Uterus (tissue), 4 donors: Measurements from ENCODE around the gene RPL15. TPM values are rescaled to one million over a fixed set of nuclear protein-coding genes. Genes with fewer than 3 reads are reported as not detected.

ENCODE experiments used
- DNase-seq, 2 donors: peaks; one replicate each; pipeline ENCODE4 v3.0.0-alpha.2; 2019 to 2020
- H3K27ac ChIP-seq, 2 donors: fragments of 200-600 bp; sonication (generic); 1 replicate in 1 of 2; 2 replicates in 1 of 2; pipeline ENCODE4 v1.5.1; 2016 to 2018
- H3K27me3 ChIP-seq, 2 donors: fragments of 200-600 bp; sonication (generic); one replicate each; pipeline ENCODE4 v1.5.1; 2018 to 2019; ENCODE audit warnings: control low read depth in 1 of 2
- H3K36me3 ChIP-seq, 2 donors: fragments of 200-600 bp; sonication (generic); one replicate each; pipeline ENCODE4 v1.5.1; 2019; ENCODE audit warnings: control low read depth in 1 of 2
- H3K4me1 ChIP-seq, 2 donors: fragments of 200-600 bp; sonication (generic); one replicate each; pipeline ENCODE4 v1.5.1; 2018 to 2019; ENCODE audit warnings: control low read depth in 1 of 2
- H3K4me3 ChIP-seq, 2 donors: fragments of 200-600 bp; sonication (generic); 1 replicate in 1 of 2; 2 replicates in 1 of 2; pipeline ENCODE4 v1.5.1; 2018 to 2019; ENCODE audit warnings: mild to moderate bottlenecking in 1 of 2
- H3K9me3 ChIP-seq, 2 donors: fragments of 200-600 bp; sonication (generic); one replicate each; pipeline ENCODE4 v1.5.1; 2019; ENCODE audit warnings: control low read depth in 1 of 2
- CTCF ChIP-seq, 4 experiments: fragments of 200-600 bp in 2 of 4; fragments of 450-650 bp in 2 of 4; sonication (generic) in 2 of 4; IDR thresholded peaks; one replicate each; pipeline ENCODE4 v1.5.1; 2016 to 2019; ENCODE audit warnings: antibody characterized with exemption in 4 of 4, mild to moderate bottlenecking in 2 of 4, moderate library complexity in 1 of 4
- POLR2A ChIP-seq, 2 donors: fragments of 450-650 bp; IDR thresholded peaks; one replicate each; pipeline ENCODE4 v1.6.1; 2016; ENCODE audit warnings: antibody characterized with exemption in 2 of 2, mild to moderate bottlenecking in 1 of 2, moderate library complexity in 1 of 2
- intact Hi-C: fragments of 100-400 bp; cut with DNase I; formaldehyde crosslinking; loops from one replicate; pipeline ENCODE4 v1.15.1; 2023; ENCODE audit warnings: low total_unique reads
- total RNA-seq, 4 donors: library from RNA; depleted of rRNA in 3 of 4; stranded (reverse); fragments of >200 nt in 3 of 4; gene quantifications; one replicate each; pipeline versions ENCODE4 v1.1.0 to v1.2.4, GENCODE V29; 2014 to 2023
- donor health status: DM: yes; HTN: yes; CAD: no.

The RPL15 gene
- total RNA-seq, 4 donors from 2014 or later = 2,242 to 5,103 (median 3,613) TPM

- intact Hi-C loops = no loop called here
- Histone ChIP-seq H3K4me1 (no peaks in the 10 kb centered on the region), H3K9me3 (no peaks in the 10 kb centered on the region), H3K27ac (no peak overlapping the region), H3K27me3 (no peaks in the 10 kb centered on the region), H3K4me3 (no peak overlapping the region), H3K36me3 (no peaks in the 10 kb centered on the region)
- TF ChIP-seq CTCF (IDR thresholded peaks at IDR 0.05) = no peak
- TF ChIP-seq POLR2A (IDR thresholded peaks at IDR 0.05) = no peak
- DNase-seq = no peak
Observed at GRCh38 chr3:23889950-23890349, 27.0 kb upstream of the RPL15 start.

- H3K4me1 ChIP-seq = no peaks in the 10 kb centered on the region
- no peaks in the 10 kb centered on the region for H3K27me3 ChIP-seq
- no peaks in the 10 kb centered on the region for H3K9me3 ChIP-seq
- H3K36me3 ChIP-seq = no peaks in the 10 kb centered on the region
- no peak overlapping the region for H3K4me3 ChIP-seq
- intact Hi-C loops = no loop called here
- TF ChIP-seq POLR2A (IDR thresholded peaks at IDR 0.05) = no peak
- TF ChIP-seq CTCF (IDR thresholded peaks at IDR 0.05) = no peak
- DNase-seq = no peak
- H3K27ac ChIP-seq = no peak overlapping the region
Observed at GRCh38 chr3:23894254-23895061, 22.5 kb upstream of the RPL15 start.

- intact Hi-C loops = no loop called here
- DNase-seq = no peak
Observed at GRCh38 chr3:23895181-23895580, 21.8 kb upstream of the RPL15 start.

GRCh38 chr3:23900744-23901143 lies 16.2 kb upstream of the RPL15 start:
- H3K4me3 ChIP-seq = no peak overlapping the region
- intact Hi-C loops = no loop called here
- H3K4me1 ChIP-seq = no peaks in the 10 kb centered on the region
- no peaks in the 10 kb centered on the region for H3K36me3 ChIP-seq
- no peak overlapping the region for H3K27ac ChIP-seq
- no peaks in the 10 kb centered on the region for H3K27me3 ChIP-seq
- DNase-seq = no peak
- H3K9me3 ChIP-seq = no peaks in the 10 kb centered on the region
- TF ChIP-seq CTCF (IDR thresholded peaks at IDR 0.05) (no peak), POLR2A (IDR thresholded peaks at IDR 0.05) (no peak)

More at GRCh38 chr3:23895181-23895580, 21.8 kb upstream of the RPL15 start:
- H3K36me3 ChIP-seq = no peaks in the 10 kb centered on the region
- no peak overlapping the region for H3K4me3 ChIP-seq
- H3K4me1 ChIP-seq = no peaks in the 10 kb centered on the region
- H3K27me3 ChIP-seq = no peaks in the 10 kb centered on the region
- no peak for TF ChIP-seq CTCF (IDR thresholded peaks at IDR 0.05)
- no peak for TF ChIP-seq POLR2A (IDR thresholded peaks at IDR 0.05)
- H3K9me3 ChIP-seq = no peaks in the 10 kb centered on the region
- H3K27ac ChIP-seq = no peak overlapping the region

- intact Hi-C loops = no loop called here
- no peak for DNase-seq
- Histone ChIP-seq H3K27ac (no peak overlapping the region), H3K9me3 (no peaks in the 10 kb centered on the region), H3K4me3 (no peak overlapping the region), H3K36me3 (no peaks in the 10 kb centered on the region), H3K27me3 (no peaks in the 10 kb centered on the region), H3K4me1 (no peaks in the 10 kb centered on the region)
- TF ChIP-seq POLR2A (IDR thresholded peaks at IDR 0.05) = no peak
- no peak for TF ChIP-seq CTCF (IDR thresholded peaks at IDR 0.05)
Observed at GRCh38 chr3:23904545-23904944, 12.4 kb upstream of the RPL15 start.
